ENCODE data around the gene RFNG. TPM values are rescaled to one million over a fixed set of nuclear protein-coding genes. Genes with fewer than 3 reads are reported as not detected.

RFNG gene
- total RNA-seq, 1 experiment from 2014 or later = 31.5 TPM

DNA sequence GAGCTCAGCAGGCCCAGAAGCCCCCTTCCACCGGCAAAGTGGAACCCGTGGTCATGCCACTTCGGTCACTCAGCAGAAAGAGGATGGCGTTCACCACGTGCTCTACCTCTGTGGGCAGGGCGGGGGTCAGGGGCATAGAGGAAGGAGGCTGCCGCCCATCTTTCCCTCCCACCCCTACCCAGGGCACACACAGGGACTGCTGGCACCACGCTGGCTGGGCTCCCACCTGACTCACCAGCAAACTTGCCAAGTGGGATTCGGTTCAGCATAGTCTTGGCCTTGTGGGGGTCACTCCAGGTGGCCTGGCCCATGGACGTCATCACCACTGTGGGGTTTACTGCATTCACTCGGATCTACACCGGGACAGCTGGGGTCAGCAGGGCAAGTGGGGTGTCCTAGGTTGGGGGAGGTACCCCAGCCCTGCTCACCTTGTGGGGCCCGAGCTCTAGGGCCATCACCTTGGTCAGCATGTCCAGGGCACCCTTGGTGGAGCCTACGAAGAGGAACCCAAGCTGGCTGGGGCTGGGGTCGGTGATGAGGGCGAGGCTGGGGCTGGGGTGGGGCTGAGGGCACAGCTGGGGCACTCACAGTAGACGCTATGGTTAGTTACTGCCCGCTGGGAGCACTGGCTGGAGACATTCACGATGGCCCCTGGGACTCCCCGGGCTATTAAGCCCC lies 15.5 kb downstream of the RFNG start:
- DNase-seq (ENCODE audit: low spot score) = no peak
- TF ChIP-seq EZH2 (IDR thresholded peaks at IDR 0.05; ENCODE audit: borderline replicate concordance, low read depth, low read length, poor library complexity, severe bottlenecking) (no peak), CTCF (conservative IDR thresholded peaks at IDR 0.05; ENCODE audit: low read depth, low read length) (no peak)
- no peaks in the 10 kb centered on the region for H3K36me3 ChIP-seq (ENCODE audit: insufficient read depth, low read length, poor library complexity, severe bottlenecking)
- peak overlapping the region; percentile 92 for H3K27ac ChIP-seq (ENCODE audit: low read depth, low read length, poor library complexity, severe bottlenecking)
- peaks cover 11% of the 10 kb centered on the region for H3K4me1 ChIP-seq (ENCODE audit: insufficient read depth, low read length, poor library complexity, severe bottlenecking)
- POLR2A ChIA-PET (ENCODE audit: low non-redundant PET) = no interaction called here
- CTCF ChIA-PET = no interaction called here
- H3K4me3 ChIP-seq (ENCODE audit: low read depth, low read length, poor library complexity, severe bottlenecking) = peak overlapping the region; percentile 95
- TSS peak; percentile 79 for BruUV-seq (replicated peaks)
- H3K9me3 ChIP-seq (ENCODE audit: low read depth, low read length, poor library complexity, severe bottlenecking) = no peaks in the 10 kb centered on the region
- no peaks in the 10 kb centered on the region for H3K27me3 ChIP-seq (replicated peaks; ENCODE audit: insufficient read depth, low read depth, low read length, poor library complexity)
- intact Hi-C loops (cut with micrococcal nuclease; ENCODE audit: unreplicated experiment) = loop anchor here (5.0 kb wide), 1 partner anchor 61 kb away; the partner anchor contains the start of gene FASN

DNA sequence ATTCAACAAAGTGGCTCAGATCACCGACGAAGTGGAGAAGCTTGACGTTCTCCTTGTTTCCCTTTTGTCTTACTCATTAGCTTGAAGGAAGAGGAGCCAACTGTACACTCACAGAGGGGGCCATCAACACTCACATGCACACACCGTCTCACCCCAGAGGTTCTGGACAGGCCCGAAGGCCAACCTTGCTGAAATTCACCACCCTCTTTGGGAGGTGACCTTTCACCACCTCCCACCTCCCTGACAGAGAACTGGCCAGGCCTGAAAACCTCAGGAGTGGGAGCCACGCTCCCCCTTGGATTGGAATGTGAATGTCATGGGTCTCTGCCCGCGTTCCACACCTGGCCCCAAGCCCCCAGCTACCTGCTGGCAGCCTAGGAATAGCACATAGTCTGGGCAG lies 16.1 kb downstream of the RFNG start:
- H3K4me1 ChIP-seq (ENCODE audit: insufficient read depth, low read length, poor library complexity, severe bottlenecking) = peaks cover 11% of the 10 kb centered on the region
- intact Hi-C loops (cut with micrococcal nuclease; ENCODE audit: unreplicated experiment) = loop anchor here (5.0 kb wide), 1 partner anchor 62 kb away; the partner anchor contains the start of gene FASN
- peak overlapping the region; percentile 1 for H3K27ac ChIP-seq (ENCODE audit: low read depth, low read length, poor library complexity, severe bottlenecking)
- no peak overlapping the region for H3K4me3 ChIP-seq (ENCODE audit: low read depth, low read length, poor library complexity, severe bottlenecking)
- no TSS peak for BruUV-seq (replicated peaks)
- ChIA-PET CTCF (no interaction called here), POLR2A (ENCODE audit: low non-redundant PET) (no interaction called here)
- DNase-seq (ENCODE audit: low spot score) = no peak
- no peaks in the 10 kb centered on the region for H3K36me3 ChIP-seq (ENCODE audit: insufficient read depth, low read length, poor library complexity, severe bottlenecking)
- no peaks in the 10 kb centered on the region for H3K9me3 ChIP-seq (ENCODE audit: low read depth, low read length, poor library complexity, severe bottlenecking)
- no peak for TF ChIP-seq EZH2 (IDR thresholded peaks at IDR 0.05; ENCODE audit: borderline replicate concordance, low read depth, low read length, poor library complexity, severe bottlenecking)
- no peak for TF ChIP-seq CTCF (conservative IDR thresholded peaks at IDR 0.05; ENCODE audit: low read depth, low read length)
- no peaks in the 10 kb centered on the region for H3K27me3 ChIP-seq (replicated peaks; ENCODE audit: insufficient read depth, low read depth, low read length, poor library complexity)

DNA sequence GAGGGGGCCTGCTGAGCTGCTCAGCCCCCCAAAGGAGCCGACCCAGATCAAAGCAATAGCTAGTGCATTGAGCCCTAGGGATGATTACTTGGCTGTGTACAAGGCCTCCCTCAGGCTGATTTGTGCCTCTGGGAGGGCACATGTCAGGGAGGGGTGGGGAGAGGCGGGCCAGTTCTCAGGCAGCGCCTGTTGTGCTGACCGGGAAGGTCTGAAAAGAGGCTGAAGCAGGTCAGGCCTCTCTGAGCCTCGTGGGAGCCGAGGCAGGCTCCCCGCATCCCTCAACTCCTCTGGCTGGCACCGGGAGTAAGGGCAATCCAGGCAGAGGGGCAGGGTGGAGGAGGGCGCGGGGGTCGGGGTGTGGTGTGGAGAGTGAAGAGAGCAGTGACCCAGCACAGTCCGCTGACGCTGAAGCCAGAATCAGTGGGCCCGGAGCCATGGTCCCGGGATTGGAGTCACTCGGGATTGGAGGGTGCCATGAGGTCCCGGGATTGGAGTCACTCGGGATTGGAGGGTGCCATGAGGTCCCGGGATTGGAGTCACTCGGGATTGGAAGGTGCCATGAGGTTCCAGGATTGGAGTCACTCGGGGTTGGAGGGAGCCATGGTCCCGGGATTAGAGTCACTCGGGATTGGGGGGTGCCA lies 17.1 kb downstream of the RFNG start:
- no peak overlapping the region for H3K4me3 ChIP-seq (ENCODE audit: low read depth, low read length, poor library complexity, severe bottlenecking)
- TF ChIP-seq CTCF (conservative IDR thresholded peaks at IDR 0.05; ENCODE audit: low read depth, low read length) (no peak), EZH2 (IDR thresholded peaks at IDR 0.05; ENCODE audit: borderline replicate concordance, low read depth, low read length, poor library complexity, severe bottlenecking) (no peak)
- no peaks in the 10 kb centered on the region for H3K27me3 ChIP-seq (replicated peaks; ENCODE audit: insufficient read depth, low read depth, low read length, poor library complexity)
- no TSS peak for BruUV-seq (replicated peaks)
- H3K36me3 ChIP-seq (ENCODE audit: insufficient read depth, low read length, poor library complexity, severe bottlenecking) = no peaks in the 10 kb centered on the region
- no peaks in the 10 kb centered on the region for H3K9me3 ChIP-seq (ENCODE audit: low read depth, low read length, poor library complexity, severe bottlenecking)
- ChIA-PET CTCF (interaction anchor here (0.5 to 0.7 kb wide), 2 partner anchors 82 to 151 kb away, joined by 3 to 5 read pairs; no protein-coding TSS in a partner anchor), POLR2A (ENCODE audit: low non-redundant PET) (no interaction called here)
- intact Hi-C loops (cut with micrococcal nuclease; ENCODE audit: unreplicated experiment) = loop anchor here (5.0 kb wide), 2 partner anchors 63 to 118 kb away; partner anchors contain the start of gene FASN
- no peak for DNase-seq (ENCODE audit: low spot score)
- no peak overlapping the region for H3K27ac ChIP-seq (ENCODE audit: low read depth, low read length, poor library complexity, severe bottlenecking)
- peaks cover 11% of the 10 kb centered on the region for H3K4me1 ChIP-seq (ENCODE audit: insufficient read depth, low read length, poor library complexity, severe bottlenecking)

Data from A673 (cell line).